Astrocyte of the spinal cord (primary cell): ENCODE results near the gene PRSS50.
A peak's percentile ranks its signal among the peaks of the same experiment; 100 is the strongest.

Experiments used
- DNase-seq: peaks from one replicate; pipeline ENCODE4 v3.0.0; 2011; ENCODE audit warnings: low read depth, low spot score
- H3K4me3 ChIP-seq: 2 replicates; pipeline ENCODE4 v1.5.1; 2011; ENCODE audit warnings: low read depth, mild to moderate bottlenecking, low read length, moderate library complexity
- in situ Hi-C: cut with HindIII; loops from 2 replicates; pipeline ENCODE4 v1.10.0; 2017; ENCODE audit warnings: low sequenced_read_pairs
- TF ChIP-seq, protein P1 (sequence below): IDR thresholded peaks from 2 replicates; pipeline ENCODE4 v1.5.1; 2012; ENCODE audit warnings: low read depth, mild to moderate bottlenecking, low read length, inconsistent platforms

The PRSS50 gene

DNA sequence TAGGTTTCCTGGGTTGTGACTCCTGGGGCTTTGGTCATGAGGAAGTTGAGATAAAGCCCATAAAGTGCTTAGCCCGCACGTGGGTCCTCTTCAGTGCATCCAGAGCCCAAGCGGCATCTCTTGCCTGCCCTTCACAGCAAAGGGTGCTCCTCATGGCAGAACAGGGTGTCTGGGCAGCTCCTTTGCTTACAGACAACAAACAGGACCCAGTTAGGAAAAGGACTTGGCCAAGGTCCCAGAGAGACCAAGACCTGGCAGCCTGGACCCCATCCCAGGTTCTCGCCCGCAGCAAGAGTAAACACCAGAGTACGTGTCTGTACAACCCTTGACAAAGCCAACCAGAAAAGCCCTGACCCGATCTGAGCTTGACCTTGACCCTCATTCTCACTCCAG is 51.2 kb downstream of the PRSS50 start:
- H3K4me3 ChIP-seq = no peak overlapping the region
- TF ChIP-seq, protein P1, sequence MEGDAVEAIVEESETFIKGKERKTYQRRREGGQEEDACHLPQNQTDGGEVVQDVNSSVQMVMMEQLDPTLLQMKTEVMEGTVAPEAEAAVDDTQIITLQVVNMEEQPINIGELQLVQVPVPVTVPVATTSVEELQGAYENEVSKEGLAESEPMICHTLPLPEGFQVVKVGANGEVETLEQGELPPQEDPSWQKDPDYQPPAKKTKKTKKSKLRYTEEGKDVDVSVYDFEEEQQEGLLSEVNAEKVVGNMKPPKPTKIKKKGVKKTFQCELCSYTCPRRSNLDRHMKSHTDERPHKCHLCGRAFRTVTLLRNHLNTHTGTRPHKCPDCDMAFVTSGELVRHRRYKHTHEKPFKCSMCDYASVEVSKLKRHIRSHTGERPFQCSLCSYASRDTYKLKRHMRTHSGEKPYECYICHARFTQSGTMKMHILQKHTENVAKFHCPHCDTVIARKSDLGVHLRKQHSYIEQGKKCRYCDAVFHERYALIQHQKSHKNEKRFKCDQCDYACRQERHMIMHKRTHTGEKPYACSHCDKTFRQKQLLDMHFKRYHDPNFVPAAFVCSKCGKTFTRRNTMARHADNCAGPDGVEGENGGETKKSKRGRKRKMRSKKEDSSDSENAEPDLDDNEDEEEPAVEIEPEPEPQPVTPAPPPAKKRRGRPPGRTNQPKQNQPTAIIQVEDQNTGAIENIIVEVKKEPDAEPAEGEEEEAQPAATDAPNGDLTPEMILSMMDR = no peak
- DNase-seq = no peak
- in situ Hi-C loops = no loop called here

DNA sequence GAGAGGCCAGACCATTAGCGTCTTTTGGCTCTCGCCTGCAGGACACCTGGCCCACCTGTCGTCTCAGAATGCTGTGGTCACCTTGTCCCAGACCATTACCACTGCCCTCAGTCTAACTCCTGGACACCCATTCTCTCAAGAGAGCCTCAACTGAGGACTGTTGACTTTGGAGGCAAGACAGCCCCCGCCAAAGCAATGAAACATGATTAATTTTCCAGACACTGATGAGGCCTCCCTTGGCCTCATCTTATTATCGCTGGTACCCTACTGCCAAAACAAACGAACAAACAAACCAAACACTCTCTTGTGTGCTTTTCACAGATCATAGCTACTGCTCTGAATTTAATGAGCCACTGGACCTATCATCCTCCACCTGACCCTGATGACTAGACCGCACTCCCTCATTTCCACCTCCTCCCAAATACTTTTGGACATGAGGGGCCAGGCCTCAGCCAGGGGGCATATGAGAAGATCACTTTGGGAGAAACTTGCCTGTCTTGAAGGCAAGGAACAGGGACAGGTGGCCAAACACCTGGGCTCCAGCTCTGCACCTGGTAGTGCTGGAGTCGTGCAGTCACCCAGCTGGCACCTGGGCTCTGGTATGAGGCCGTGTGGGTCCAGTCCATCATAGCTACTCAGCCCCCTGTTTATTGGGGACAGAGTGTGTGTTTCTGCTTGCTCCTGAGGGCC is 51.8 kb downstream of the PRSS50 start:
- in situ Hi-C loops = no loop called here
- DNase-seq = no peak
- H3K4me3 ChIP-seq = no peak overlapping the region
- TF ChIP-seq, protein P1 = no peak

DNA sequence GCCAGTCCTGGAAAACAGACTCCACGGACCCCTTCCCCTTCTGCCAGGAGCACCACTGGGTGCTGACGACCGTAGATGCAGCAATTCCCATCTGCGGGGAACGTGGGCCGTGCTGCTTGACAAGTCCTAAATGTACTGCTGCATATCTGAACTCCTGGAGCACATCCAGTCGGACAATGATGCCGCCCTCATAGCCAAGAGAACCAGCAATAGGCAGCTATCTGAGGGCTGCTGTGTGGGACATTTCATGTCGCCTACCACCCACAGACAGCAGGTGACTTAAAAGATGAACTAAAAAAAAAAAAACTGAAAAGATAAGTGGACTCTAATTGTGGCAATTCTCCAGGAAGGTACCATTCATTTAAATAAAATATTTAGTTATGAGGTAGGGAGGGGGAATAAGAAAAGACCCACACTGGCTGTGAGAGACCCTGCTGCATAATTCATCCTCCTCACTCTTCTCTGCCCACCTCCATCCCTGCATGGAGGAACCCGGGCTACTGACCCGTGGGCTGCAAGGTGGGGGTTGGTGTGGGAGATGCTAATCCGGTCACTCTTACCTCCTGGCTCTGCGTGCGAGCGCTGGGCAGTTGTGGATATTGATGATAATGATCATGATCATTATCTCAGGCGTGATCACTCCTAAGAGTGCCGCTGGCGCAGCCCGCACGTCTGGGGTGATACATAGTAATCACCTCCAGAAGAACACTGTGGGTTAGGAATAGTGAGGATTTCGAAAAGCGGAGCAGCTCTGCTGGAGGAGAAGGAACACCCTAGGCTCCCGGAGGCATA is 52.5 kb downstream of the PRSS50 start:
- no peak for DNase-seq
- H3K4me3 ChIP-seq = no peak overlapping the region
- TF ChIP-seq, protein P1 = no peak
- in situ Hi-C loops = no loop called here

DNA sequence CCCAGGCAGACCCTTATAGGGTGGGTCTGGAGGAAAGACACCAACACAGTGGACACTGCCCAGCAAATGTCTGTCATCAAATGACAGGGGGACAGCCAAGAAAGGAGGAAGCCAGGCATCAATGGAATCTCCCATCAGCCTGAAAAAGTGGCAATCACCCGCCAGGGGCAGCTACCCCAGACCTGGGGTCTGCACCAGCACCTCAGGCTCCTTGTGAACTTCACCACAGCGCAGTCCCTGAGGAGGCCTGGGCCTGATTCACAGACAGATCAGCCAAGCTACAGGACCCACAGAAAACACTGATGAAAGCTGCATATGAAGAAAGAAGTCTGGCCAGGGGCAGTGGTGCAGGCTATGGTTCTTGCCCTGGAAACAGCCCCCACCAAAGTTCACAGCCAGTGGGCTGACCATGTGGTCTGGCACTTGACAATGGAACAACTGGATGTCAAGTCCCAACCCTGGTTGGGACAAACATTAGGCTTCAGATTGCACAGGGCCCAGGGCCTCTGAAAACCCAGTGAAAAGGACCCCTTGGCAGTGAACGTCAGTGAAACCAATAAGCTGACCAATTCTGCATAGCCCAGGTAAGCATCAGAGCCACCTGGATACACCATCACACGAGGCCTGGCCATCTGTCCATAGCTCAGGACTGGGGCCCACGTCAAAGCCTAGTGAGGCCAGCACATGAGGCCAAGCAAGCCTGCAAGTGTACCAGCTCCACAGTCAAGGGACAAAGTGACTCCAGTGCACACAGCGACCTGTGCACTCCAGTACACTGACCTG is 53.3 kb downstream of the PRSS50 start:
- no peak for DNase-seq
- in situ Hi-C loops = no loop called here
- TF ChIP-seq, protein P1 = no peak
- no peak overlapping the region for H3K4me3 ChIP-seq

DNA sequence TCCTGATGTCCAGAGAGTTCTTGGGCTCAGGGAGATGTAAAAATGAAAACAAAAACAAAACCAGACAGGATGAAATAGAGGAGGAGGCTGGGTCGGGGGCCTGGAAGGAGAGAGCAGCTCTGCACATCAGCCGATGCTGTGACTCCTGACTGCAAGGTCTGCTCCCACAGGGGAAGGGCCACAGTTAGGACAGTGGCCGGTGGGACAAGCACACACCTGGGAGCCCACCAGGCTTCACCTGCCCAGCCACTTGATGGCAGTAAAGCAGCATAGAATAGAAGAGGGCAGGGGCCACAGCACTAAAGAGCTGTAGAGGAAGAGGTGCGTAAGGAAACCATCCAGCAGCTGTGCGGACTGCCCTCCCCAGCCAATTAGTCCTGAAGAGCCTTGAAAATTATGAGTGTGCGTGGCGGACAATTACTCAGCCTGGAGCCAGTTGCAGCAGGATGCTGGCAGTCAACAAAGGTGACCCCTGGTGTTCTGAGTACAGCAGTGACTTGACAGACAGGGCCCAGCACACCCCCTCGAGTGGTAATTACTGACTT is 54.0 kb downstream of the PRSS50 start:
- TF ChIP-seq, protein P1 = peak; percentile 6
- H3K4me3 ChIP-seq = no peak overlapping the region
- in situ Hi-C loops = no loop called here
- DNase-seq = no peak
